Superior temporal gyrus (tissue), 1 donor: ENCODE results near the gene TIMM10B.

Experiments used
- DNase-seq: peaks from one replicate; pipeline ENCODE4 v3.0.0-alpha.2; 2016; ENCODE audit errors: extremely low spot score

TIMM10B gene, protein sequence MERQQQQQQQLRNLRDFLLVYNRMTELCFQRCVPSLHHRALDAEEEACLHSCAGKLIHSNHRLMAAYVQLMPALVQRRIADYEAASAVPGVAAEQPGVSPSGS

DNA sequence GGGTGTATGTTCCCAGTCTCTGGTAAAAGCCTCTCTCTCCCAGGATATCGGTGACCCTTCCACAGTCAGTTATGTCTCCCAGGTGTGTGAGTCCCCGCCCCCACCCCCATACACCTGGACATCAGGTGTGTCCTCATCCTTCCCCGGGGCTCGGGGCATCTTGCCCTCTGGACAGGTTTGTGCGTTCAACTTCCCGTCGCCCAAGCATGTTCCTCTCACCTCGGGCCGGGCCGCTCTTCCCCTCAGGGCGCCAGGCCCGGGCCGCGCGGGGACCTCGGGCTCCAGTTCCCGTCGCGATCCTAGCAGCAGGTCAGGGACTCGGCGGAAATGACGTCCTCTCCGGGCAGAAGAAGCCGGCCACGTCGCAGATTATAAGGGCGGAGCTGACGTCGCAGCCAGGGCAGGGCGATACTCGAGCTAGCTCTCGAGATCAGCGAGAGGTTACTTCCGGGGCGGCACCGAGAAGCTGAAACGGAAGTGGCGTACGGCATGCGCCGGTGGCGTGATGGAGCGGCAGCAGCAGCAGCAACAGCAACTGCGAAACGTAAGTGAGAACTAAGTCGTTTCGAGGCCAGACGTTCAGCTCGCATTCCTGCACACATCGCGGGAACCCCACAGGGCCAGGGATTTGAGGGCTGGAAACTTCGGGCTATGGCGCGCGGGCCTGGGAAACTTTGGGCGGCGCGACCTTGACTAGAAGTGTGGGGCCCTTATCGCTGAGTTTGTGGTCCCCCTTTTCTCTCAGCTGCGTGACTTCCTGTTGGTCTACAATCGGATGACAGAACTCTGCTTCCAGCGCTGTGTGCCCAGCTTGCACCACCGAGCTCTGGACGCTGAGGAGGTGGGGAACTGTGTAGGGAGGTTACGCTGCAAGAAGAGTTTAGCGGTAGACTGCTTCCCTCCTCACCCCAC lies at the start of gene TIMM10B, which contains the start of gene ARFIP2:
Gene TIMM10B, plus strand, starts transcription at position 490 of the 912 bp plus-strand sequence. Its CDS starts 16 bp downstream, at position 506.
Gene ARFIP2, minus strand, starts transcription at position 320 of the 912 bp plus-strand sequence. CDS start 910 bp downstream, outside the sequence.
- DNase-seq, result peak; percentile 99

DNA sequence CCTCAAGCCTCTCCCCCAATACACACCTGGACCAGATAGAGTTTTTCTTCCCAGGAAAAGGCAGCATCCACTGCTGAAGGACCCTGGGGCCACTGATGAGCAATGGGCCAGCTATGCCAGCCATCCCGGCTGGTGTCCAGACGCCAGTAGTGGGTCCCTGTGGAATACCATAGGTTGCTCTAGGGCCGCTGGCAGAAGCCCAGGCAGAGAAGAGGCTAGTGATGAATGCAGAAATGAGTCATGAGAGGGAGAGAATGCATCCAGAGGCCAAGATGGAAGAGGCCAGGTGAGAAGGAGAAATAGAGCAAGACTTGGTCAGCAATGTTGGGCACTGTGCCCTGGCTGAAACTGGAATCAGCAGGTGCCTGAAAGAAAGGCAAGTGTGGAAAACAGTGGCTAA lies 49.4 kb upstream of the TIMM10B start:
- DNase-seq, result no peak

DNA sequence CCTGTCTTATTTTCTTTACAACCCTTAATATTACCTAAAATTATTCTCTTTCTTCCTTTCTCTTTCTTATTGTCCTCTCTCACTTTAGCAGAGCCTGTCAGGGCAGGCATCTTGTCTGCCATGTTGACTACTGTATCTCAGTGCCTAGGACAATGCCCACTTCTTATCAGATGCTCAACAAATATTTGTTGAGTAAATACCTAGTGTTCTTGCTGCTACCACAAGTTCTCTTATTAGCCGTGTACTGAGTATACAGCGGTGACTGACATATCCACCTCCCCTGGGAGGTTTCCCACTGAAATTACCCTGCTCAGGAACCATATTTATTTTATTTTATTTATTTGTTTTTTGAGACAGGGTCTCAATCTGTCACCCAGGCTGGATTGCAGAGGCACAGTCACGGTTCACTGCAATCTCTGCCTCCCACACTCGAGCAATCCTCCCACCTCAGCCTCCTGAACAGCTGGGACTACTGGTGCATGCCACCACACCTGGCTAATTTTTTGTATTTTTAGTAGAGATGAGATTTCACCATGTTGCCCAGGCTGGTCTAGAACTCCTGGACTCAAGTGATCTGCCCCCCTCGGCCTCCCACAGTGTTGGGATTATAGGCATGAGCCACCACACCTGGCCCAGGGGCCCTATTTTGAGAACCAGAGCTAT lies 47.2 kb upstream of the TIMM10B start:
- no peak for DNase-seq

DNA sequence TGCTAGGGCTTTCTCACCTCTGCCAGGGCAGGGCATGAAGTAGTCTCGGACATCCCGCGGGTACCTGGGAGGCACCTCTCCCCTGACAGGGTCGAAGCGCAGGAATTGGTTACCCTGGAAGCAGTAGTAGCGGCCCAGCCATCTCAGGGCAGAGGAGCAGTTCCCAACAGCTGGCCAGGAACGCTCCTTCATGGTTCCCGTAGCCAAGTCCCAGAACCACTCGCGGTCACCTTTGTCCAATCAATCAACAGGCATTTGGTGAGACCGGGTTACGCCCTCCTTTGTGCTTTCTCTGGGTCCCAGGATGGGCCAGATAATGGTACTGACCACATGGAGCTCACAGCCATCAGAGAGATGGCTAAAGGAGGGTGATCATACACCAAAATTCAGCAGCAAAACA lies 43.9 kb upstream of the TIMM10B start:
- no peak for DNase-seq

DNA sequence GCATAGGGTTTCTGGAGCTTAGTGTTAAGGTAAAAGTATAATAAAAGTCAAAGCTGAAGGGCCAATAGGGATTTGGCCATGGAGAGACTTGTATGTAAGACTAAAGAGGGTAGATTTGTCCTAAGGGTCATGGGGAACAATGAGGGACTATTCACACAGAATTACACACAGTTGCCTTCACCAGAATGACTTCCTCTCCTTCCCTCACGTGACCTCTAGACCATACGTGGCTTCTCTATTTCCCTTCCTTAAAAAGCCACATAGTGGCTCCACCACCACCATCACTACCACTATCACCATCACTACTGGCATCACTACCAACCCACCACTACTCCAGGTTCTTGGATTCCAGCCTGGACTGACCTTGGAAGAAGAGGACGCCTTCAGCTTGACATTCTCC lies 43.3 kb upstream of the TIMM10B start:
- DNase-seq, result no peak

DNA sequence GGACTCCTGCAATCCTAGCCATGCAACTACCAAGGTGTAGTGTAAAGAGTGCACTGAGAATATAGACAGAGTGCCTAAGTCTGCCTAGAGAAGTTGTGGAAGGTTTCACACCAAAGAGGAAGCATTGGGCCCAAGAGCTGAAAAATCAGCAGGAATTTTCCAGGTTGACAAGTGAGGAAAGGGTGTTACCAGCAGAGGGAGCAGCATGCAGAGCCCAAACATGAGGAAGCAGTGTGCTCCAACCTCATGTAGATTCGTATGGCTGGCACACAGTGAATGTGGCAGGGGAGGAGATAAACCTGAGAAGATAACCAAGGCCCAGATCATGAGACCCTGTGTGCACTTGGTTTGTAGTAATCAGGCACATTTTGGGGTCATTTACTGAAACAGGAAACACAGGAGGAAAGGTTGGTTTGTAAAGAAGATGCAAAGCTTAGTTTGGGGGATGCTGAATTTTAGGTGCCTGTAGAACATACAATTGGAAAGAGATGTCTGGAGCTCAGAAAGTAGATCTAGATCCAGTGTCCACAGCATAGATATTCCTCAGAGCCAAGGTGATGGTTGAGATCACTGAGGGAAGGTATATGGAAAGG lies 42.2 kb upstream of the TIMM10B start:
- DNase-seq, result peak; percentile 83

DNA sequence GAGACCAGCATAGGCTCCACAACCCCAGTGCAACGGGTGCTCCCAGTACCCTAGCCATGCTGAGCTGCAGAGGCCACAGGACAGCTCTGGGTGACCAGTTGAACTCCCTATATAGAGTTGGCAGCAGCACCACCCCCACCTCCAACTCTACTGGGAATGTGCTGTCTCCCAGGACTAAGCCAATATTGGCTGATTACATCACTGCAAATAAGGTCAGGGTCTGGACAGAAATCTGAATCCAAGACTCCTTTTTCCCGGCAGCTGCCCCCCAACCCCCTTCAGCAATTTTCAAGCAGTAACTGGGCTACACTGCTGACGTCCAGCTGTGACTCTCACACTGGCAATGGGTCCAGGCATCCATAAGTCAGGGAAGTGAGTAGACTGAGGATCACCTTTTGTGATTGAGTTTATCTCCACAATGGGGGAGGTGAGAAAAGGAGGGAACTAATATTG lies 40.4 kb upstream of the TIMM10B start, which contains the start of gene HPX:
Gene HPX, minus strand, starts transcription at position 82 of the 453 bp plus-strand sequence. Its CDS starts 24 bp downstream, at position 58.
- DNase-seq, result no peak

DNA sequence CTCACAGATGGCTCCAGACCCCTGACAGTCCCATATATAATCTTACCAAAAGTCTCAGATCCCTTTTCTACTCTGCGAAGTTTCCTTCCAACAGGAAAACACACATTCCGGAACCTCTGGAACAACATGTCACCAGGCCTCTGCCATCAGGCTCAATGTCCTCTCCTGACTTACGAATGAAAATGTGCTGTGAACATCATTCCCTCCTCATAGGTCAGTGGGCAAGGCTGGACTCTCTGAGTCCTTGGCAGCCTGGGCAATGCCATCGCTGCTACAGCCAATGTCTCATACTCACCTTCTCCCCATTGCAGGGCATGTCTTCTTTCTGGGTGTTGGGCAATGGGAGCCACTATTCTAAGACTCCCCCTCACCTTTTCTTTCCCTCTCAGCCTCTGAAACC lies 38.9 kb upstream of the TIMM10B start:
- no peak for DNase-seq

DNA sequence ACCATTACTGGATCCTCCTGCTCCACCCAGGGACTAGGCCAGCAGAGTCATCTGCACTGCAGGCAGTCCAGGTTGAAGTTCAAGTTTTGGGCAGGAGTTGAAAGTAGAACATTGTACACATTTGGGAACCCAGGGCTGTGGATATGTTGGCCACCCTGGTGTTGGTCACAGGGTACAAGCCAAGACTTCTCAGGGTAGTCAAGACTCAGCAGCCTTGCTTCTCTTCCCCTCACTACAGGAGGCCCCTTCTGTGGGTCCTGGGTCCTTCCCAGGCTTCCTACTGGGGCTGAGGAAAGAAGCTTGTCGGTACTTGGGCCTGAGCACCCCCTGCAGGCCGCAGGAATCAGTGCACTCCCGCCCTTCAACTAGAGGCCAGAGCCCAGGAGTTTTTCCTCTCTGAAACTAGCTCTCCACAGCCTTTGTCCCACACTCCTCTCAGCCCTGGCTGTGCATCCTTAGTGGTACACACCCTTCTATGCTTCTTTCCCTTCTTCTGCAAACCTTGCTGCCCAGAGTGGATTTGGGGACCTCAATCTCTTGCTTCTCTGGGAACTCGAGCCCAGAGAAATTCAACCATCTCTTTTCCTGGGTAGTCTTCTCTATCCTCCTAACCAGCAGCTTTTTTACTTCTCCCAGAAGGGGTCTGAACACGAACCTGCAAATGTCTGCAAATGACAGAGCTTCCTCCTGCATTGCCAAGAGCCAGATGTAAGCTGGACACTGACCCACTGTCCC lies 37.9 kb upstream of the TIMM10B start:
- peak; percentile 88 for DNase-seq

DNA sequence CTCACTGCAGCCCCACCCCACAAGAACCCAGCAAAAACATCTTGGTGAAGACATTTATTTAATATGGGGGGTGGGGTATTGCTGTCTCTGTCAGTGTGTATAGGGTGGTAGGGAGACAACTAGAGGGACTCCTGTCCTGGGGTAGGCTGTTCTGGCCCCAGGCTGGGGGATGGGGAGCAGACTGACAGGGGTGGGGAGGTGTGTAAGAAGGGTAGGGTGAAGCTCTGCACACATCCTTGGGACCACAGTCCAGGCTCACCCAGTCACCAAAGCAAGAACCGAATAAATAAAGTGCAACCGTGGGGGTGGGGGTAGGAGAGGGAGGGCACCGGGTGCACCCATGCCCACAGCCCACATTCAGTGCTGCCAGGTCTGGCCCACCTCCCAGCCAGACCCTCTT lies 32.7 kb upstream of the TIMM10B start:
- DNase-seq, result no peak

DNA sequence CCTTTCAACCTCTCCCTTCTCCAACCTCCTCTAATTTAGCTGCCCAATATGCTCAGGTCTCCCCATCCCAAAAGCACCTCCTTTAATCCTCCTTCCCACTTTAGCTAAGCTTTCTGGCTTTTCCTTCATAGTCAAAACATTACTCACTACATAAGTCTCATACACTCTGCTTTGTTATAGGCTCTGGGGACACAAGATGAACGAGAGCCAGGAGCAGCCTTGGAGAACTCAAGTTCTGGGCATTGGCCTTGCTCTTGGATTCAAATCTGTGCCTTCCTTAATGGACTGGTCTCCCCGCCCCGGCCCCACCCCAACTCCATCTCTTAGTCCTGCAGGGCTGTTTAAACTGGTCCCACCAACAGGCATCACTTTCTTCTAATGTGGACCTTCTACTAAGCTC lies 29.1 kb upstream of the TIMM10B start:
- DNase-seq, result no peak

DNA sequence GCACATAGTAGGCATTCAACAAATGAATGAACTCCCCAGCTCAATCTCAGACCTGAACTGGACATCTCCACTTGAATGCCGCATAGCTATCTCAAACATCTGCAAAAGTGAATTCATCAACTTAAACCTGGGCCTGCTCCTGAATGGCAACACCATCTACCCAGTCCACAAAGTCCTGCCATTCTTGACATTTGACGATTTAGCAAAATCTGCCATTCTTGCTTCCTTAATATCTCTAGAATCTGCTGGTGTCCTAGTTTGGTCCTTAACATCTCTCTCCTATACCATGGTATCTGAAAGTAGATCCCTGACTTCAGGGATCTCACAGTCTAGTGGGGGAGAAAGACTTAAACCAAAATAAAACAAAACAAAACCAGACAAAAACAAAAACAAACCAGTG lies 28.1 kb upstream of the TIMM10B start:
- DNase-seq, result no peak

DNA sequence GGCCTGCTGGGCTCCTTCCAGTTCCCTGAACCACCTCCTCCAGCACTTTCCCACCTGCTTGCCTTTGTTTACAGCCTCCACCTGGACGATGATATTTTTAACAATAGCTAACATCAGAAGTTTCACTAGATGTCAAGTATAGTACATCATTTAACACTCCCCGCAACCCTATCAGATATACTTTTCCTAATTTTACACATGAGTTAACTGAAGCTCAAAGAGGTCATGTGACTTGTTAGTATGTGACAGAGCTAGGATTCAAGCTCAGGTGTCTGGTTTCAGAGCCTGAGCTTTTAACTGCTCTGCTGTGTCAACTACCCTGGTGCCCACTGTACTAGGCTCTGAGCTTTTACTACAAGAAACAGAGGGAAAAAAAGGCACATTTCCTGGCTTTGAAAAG lies 26.2 kb upstream of the TIMM10B start:
- no peak for DNase-seq

DNA sequence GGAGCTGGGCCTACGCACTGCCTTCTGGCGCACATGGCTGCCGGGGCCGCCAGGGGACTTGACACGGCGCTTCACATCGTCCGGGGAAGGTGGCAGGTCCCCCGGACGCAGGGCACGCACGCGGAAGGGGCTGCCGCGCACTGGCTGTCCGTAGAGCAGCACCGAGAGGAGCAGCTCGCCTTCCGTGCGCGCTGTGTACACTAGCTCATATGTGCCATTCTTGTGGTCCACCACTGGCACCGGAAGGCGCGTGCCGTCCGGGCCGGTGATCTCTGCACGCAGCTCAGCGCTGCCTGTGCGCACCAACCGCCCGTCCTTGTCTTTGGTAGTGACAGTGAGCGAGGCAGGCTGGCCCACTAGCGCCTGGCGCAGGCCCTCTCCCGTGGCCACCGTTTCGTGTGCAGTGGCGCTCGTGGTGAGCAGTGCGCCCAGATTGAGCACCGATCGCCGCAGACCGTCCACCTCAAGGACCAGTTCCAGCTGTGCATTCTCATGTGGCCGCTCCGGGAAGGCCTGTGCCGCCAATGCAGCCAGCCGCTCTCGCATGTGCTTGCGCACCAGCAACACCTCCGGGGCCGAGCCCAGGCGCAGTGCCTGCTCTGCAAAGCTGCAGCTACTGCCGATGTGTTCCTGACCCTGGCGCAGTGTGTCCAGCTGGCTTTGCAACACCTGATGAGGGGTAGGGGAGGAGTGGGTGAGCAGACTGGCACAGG lies 24.8 kb upstream of the TIMM10B start:
- DNase-seq, result no peak

DNA sequence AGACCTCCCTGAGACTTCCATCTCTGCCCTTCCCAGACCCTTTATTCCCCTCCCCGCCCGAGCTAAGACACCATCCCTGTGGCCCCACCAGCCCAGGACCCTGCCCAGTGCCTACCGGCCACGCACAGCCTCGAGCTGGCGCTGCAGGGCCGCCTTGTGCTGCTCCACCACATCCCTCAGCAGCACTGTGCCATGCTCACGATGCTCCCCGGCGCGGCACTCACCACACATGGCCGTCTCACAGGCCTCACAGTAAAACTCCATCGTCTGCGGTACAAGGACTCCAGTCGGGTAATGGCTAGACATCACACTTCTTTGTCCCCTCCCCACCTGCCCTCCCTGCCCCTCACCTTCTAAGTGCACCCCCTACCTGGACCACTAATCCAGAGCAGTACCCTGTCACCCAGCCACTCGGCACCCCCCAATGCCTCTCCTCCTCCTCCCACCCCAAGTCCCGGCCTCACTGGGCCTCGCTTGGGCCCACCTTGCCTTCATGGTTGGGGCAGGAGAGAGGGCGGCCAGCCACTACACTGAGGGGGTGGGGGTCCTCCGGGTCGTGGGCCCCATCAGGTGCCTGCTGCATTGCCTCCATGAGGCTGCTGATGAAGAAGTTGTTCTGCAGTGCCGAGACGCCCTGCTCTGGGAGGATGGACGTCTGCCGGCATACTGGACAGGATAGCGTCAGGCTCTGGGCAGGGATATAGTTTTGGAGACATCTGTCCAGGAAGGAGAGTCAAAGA lies 23.6 kb upstream of the TIMM10B start:
- no peak for DNase-seq

DNA sequence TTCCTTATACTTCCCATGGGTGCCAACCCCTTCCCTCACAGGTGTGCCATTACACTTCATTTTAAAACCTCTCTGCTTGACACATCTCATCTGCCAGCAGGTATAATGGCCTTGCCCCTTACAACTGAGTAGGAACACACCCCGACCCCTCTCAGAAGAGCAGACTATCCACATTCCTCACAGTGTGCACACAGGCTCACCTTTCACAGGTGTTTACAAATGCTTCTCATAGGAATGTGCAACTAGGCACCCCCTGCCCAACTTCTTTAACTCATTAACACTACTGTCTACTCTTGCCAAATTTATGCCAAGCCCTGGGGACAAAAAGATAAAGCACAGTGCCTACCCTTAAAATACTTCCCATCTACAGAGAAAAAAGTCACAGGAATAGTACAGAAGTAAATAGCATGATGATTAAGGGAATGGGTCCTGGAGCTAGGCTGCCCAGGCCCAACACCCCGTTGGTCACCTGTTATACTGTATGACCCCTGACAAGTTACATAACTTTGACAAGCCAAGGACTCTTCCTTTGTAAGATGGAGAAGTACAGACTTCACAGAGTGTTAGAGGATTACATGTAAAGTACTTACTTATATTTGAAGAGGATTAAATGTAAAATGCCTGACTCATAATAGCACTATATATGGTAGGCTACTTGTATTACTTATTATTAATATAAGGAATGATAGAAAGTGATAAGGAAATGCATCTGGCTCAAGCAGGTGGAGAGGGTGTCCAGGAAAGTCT lies 22.8 kb upstream of the TIMM10B start:
- no peak for DNase-seq

DNA sequence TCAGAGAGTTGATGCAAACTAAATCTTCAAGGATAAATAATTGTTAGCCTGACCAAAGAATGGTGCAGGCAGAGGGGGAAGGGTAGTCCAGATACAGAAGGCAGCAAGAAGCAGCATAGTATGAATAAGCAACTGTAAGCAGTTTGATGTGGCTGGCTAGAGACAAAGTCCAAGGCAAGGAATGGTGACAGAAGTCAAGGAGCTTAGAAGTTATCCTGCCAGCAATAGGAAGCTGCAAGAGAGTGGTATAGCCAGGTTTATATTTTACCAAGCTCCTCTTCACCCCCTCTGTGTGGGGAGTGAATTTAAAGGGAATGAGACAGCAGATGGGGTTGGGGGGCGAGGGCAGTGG lies 22.2 kb upstream of the TIMM10B start:
- no peak for DNase-seq

DNA sequence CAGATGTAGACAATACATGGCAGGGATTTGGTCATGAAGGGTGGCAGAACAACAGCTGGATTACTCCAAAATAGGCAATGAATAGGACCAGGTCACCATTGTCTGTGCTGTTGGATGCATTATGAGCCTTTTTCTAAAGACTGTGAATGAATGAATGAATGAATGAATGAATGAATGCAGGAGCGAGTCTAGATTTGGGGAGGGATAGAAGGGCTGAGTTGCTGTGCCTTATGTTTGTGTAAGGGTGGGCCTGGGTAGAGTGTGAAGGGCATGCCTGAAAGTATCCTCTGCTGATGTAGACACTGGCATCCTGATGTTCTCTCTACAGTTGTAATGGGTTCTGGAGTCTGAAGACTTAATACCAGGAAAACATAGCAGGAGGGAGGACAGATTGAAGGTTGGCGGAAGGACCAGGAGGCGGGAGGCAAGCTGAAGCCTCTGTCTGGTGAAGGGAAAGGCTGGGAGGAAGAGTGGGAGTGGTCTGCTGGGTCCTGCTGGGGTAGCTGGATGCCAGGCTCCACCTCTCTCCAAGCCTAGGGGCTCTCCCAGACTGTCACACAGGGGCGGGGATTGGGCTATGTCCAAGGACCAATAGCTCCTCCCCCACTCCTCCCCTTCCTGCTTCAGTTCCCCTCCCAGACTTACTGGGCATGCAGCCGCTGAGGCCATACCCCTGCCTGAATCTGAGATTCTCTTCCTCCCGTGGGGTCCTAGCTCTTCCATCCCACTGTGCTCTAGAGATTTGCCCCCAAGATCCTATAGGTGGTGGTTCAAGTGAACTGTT lies 12.4 kb upstream of the TIMM10B start:
- DNase-seq, result peak; percentile 91

DNA sequence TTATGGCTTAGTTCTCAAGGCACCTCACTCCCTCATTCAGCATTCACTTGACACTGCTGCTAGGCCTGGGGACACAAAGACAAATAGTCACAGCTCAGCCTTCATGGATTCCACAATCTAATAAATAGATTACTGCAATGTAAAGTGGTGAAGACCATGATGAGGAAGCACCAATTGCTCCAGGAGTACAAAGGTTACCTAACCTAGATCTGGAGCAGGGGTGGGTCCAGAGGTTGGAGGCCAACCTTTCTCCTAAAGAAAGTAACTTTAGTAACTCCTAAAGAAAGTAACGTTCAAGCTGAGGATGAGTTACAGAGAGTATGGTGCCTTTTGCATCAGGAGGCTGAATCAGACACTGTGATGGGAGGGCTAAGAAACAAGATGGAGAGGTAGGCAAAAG lies 11.7 kb upstream of the TIMM10B start:
- DNase-seq, result no peak
